ENCODE results near the gene HIRA. TPM values are rescaled to one million over a fixed set of nuclear protein-coding genes. Genes with fewer than 3 reads are reported as not detected.

HIRA gene
- total RNA-seq, 2 experiments from 2014 or later, result 31.2 to 55.7 TPM

DNA sequence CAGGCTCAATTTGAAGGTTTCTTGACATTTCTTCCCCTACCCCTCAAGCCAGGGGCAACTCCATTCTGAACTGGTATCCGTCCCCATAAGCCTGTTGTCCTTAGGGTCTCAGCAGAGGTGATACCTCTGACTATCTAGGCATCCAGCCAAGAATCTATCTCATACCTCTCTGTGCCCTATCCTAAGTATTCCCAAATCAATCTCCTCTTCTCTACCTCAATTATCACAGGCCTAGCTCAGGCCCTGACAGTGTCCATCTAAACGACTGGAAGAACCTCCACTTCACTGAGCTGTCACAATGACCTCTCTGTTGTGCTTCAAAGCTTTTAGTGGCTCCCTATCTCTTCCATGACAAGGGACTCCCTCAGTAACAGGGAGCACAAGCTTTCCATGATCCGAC is 26.9 kb downstream of the HIRA start:
- intact Hi-C loops (cut with micrococcal nuclease; ENCODE audit: unreplicated experiment), result no loop called here
- CTCF ChIA-PET (ENCODE audit: unreplicated experiment), result interaction anchor here (0.5 to 1.0 kb wide), 2 partner anchors 10 to 15 kb away, joined by 3 read pairs; no protein-coding TSS in a partner anchor

DNA sequence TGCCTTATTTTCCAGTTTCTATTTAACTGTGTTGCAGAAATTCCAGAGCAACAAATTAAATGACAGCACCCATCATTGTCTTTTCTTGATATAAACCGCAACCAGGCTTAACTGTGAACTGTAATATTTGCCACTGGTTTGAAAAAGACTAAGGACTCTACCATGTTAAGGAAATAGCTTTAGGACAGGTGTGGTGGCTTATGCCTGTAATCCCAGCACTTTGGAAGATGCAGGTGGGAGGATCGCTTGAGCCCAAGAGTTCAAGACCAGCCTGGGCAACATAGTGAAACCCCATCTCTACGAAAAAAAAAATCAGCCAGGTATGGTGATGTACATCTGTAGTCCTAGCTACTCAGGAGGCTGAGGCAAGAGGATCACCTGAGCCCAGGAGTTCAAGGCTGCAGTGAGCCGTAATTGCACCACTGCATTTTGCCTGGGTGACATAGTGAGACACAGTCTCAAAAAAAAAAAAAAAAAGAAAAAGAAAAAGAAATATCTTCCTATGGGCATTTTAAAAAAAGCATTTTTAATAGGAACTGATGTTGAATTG is 28.8 kb downstream of the HIRA start:
- ChIA-PET POLR2A (no interaction called here), CTCF (ENCODE audit: unreplicated experiment) (no interaction called here)
- no peak for DNase-seq (ENCODE audit: low spot score)
- H2AFZ ChIP-seq (ENCODE audit: low read length), result no peak overlapping the region
- H3K9me3 ChIP-seq (ENCODE audit: low read length), result no peaks in the 10 kb centered on the region
- H3K4me3 ChIP-seq (ENCODE audit: low read depth, low read length, poor library complexity, severe bottlenecking), result no peak overlapping the region
- H3K36me3 ChIP-seq (ENCODE audit: insufficient read depth, low read length), result peaks cover 89% of the 10 kb centered on the region
- no peaks in the 10 kb centered on the region for H3K9me2 ChIP-seq (ENCODE audit: insufficient read depth, low read length)
- no peaks in the 10 kb centered on the region for H3K79me2 ChIP-seq (ENCODE audit: insufficient read depth, low read depth, low read length)
- TF ChIP-seq, protein P1, sequence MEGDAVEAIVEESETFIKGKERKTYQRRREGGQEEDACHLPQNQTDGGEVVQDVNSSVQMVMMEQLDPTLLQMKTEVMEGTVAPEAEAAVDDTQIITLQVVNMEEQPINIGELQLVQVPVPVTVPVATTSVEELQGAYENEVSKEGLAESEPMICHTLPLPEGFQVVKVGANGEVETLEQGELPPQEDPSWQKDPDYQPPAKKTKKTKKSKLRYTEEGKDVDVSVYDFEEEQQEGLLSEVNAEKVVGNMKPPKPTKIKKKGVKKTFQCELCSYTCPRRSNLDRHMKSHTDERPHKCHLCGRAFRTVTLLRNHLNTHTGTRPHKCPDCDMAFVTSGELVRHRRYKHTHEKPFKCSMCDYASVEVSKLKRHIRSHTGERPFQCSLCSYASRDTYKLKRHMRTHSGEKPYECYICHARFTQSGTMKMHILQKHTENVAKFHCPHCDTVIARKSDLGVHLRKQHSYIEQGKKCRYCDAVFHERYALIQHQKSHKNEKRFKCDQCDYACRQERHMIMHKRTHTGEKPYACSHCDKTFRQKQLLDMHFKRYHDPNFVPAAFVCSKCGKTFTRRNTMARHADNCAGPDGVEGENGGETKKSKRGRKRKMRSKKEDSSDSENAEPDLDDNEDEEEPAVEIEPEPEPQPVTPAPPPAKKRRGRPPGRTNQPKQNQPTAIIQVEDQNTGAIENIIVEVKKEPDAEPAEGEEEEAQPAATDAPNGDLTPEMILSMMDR (conservative IDR thresholded peaks at IDR 0.05; ENCODE audit: low read length), result no peak
- no peak for TF ChIP-seq EZH2phosphoT487 (IDR thresholded peaks at IDR 0.05; ENCODE audit: borderline replicate concordance, low read depth, low read length)
- H3K4me2 ChIP-seq (ENCODE audit: low read length), result no peak overlapping the region
- intact Hi-C loops (cut with micrococcal nuclease; ENCODE audit: unreplicated experiment), result no loop called here
- no peak overlapping the region for H3K27ac ChIP-seq (ENCODE audit: low read depth, low read length, poor library complexity, severe bottlenecking)
- H3K4me1 ChIP-seq (ENCODE audit: insufficient read depth, low read length, poor library complexity, severe bottlenecking), result peaks cover 8% of the 10 kb centered on the region
- BruUV-seq (replicated peaks), result no TSS peak
- H4K20me1 ChIP-seq (ENCODE audit: insufficient read depth, low read length), result no peaks in the 10 kb centered on the region

More for the DNA sequence above, 26.9 kb downstream of the HIRA start:
- Histone ChIP-seq H3K36me3 (ENCODE audit: insufficient read depth, low read length) (peaks cover 91% of the 10 kb centered on the region), H3K27ac (ENCODE audit: low read depth, low read length, poor library complexity, severe bottlenecking) (no peak overlapping the region), H3K9me3 (ENCODE audit: low read length) (no peaks in the 10 kb centered on the region), H4K20me1 (ENCODE audit: insufficient read depth, low read length) (no peaks in the 10 kb centered on the region), H3K9me2 (ENCODE audit: insufficient read depth, low read length) (no peaks in the 10 kb centered on the region), H3K4me3 (ENCODE audit: low read depth, low read length, poor library complexity, severe bottlenecking) (no peak overlapping the region), H2AFZ (ENCODE audit: low read length) (no peak overlapping the region), H3K4me1 (ENCODE audit: insufficient read depth, low read length, poor library complexity, severe bottlenecking) (peaks cover 8% of the 10 kb centered on the region), H3K79me2 (ENCODE audit: insufficient read depth, low read depth, low read length) (no peaks in the 10 kb centered on the region), H3K4me2 (ENCODE audit: low read length) (no peak overlapping the region)
- BruUV-seq (replicated peaks), result no TSS peak
- DNase-seq (ENCODE audit: low spot score), result no peak
- TF ChIP-seq EZH2phosphoT487 (IDR thresholded peaks at IDR 0.05; ENCODE audit: borderline replicate concordance, low read depth, low read length), result no peak
- TF ChIP-seq, protein P1 (conservative IDR thresholded peaks at IDR 0.05; ENCODE audit: low read length), result no peak
- POLR2A ChIA-PET, result no interaction called here

DNA sequence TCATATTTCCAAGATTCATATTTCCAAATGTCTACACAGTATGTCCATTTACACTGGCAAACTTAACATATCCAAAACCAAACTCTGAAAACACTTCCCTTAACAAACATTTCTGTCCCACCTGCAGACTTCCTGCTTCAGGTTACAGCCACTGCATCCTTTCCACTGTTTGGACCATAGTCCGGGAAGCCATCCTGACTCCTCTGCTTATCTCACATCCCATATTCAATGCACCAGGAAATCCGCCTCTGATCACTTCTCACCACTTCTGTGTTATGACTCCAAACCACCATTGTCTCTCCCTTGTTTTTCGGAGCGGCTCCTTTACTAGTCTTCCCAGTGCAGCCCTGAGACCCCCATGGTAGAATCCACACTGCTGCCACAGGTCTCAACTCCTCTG is 30.1 kb downstream of the HIRA start:
- ChIA-PET POLR2A (no interaction called here), CTCF (ENCODE audit: unreplicated experiment) (no interaction called here)
- no TSS peak for BruUV-seq (replicated peaks)
- Histone ChIP-seq H3K79me2 (ENCODE audit: insufficient read depth, low read depth, low read length) (no peaks in the 10 kb centered on the region), H2AFZ (ENCODE audit: low read length) (no peak overlapping the region), H3K4me2 (ENCODE audit: low read length) (no peak overlapping the region), H3K4me3 (ENCODE audit: low read depth, low read length, poor library complexity, severe bottlenecking) (no peak overlapping the region), H3K27ac (ENCODE audit: low read depth, low read length, poor library complexity, severe bottlenecking) (no peak overlapping the region), H4K20me1 (ENCODE audit: insufficient read depth, low read length) (no peaks in the 10 kb centered on the region), H3K9me3 (ENCODE audit: low read length) (no peaks in the 10 kb centered on the region), H3K4me1 (ENCODE audit: insufficient read depth, low read length, poor library complexity, severe bottlenecking) (peaks cover 8% of the 10 kb centered on the region), H3K9me2 (ENCODE audit: insufficient read depth, low read length) (no peaks in the 10 kb centered on the region), H3K36me3 (ENCODE audit: insufficient read depth, low read length) (peaks cover 89% of the 10 kb centered on the region)
- intact Hi-C loops (cut with micrococcal nuclease; ENCODE audit: unreplicated experiment), result no loop called here
- TF ChIP-seq, protein P1 (conservative IDR thresholded peaks at IDR 0.05; ENCODE audit: low read length), result no peak
- DNase-seq (ENCODE audit: low spot score), result no peak

All from OCI-LY7 (cell line).